GM21390 (cell line): ENCODE measurements around the gene GPRC5C.
"Not testable (repeated sequence)": the region's sequence is repeated elsewhere in the genome, so short reads cannot be mapped to it uniquely, and the experiment has no call there.

Source experiments
- ATAC-seq: cut with Tn5 transposase; IDR thresholded peaks from one replicate; pipeline ENCODE4 v1.9.1; 2021; ENCODE audit not compliant: unreplicated experiment

GPRC5C gene

DNA sequence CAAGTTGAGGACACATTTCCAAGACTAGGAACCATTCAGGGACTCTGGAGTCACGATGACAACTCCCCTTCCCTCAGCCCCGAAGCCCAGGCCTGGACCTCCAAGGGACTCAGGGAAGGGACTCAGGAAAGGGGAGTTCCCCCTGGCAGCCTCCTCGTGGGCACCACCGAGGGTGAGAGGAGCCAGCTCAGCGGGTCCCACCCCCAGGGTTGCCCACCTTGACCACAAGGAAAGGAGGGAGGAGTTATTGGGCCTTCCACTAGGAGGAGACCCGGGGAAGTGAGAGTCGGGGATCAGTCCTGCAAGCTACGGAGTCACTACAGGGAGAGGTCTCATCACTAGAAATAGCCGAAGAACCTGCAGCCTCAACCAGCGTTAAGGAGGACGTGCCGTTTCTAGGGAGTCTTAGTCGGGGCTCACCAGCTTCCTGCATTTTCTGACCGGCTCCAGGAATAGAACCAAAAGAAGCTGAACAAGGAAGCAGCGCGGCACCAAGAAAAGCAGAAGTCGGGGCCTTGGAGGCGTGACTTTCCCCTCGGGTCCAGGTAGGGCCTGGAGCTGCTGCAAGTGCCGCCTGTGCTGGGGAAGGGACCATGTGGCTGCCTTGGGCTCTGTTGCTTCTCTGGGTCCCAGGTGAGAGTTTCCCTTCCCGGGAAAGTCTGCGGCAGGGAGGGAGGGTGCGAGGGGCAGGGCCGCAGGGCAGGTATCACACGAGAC is 34.4 kb downstream of the GPRC5C start, which contains the start of gene CD300A:
Gene CD300A, plus strand, starts transcription at position 524 of the 717 bp plus-strand sequence. Its CDS starts 70 bp downstream, at position 594.
- no peak for ATAC-seq

DNA sequence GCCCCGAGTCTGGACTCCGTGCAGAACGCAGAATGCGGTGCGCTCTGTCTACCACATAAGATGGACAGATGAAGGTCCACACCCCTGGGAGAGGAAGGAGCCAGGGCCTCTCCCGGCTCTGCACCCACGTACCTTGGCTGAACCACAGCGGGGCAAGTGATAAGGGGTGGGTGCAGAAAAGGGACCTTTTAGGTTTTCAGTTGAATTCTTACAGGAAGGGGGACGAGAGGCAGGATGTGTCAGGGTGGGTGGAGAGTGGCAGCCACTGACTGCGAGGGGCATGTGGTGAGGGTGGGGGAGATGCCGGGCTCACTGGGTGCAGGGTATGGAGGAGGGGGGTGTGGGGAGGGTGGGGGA is 34.9 kb downstream of the GPRC5C start:
- ATAC-seq: no peak

DNA sequence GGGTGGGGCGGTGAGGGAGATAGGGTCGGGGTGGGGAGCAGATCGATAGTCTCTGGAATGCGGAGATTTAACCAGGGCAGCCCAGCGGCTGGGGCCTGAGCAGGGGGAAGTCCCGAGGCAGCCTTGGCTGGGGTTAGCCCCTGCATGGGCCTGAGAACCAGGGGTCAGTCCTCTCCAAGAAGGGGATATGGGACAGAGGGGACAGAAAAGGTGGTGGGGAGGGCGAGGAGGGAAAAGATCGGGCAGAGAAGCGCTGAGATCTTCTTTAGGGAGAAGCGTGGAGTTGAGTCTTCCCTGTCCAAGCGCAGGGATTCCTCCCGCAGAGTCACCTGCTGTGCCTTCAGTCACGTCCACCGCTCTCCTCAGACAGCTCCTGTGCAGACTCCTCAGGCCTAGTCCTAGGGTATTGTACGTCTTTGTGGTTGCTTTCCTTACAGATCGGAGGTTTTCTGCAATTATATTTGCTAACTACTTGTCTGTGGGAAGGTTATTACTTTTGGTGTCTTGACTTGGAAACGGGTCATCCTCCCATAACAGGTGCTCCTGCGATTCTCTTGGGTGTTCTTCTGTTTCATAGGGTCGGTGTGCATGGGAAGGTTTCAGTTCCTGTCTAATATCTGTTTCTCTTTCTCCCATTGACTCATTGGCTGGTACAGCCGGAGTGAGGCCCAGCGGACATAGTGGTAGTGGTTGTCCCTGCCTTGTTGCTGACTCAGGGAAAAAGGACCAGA is 35.5 kb downstream of the GPRC5C start:
- peak; percentile 59 for ATAC-seq

DNA sequence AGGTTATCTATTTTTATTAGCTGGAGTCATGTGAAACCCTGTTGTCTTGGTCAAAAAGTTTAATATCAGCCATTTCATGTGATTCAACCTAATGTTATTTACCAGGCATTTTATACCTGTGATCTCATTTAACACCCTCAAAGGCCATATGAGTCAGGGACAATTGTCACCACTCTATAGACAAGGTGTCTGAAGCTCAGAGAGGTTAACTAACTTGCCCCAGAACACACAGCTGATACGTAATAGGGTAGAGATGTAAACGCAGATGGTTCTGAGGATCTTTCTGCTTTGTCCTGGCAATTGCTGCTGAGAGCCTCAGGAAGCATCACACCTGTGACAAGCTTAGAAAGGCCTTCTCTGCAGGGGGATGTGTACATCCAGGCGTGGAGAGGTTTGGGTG is 39.5 kb downstream of the GPRC5C start:
- no peak for ATAC-seq

DNA sequence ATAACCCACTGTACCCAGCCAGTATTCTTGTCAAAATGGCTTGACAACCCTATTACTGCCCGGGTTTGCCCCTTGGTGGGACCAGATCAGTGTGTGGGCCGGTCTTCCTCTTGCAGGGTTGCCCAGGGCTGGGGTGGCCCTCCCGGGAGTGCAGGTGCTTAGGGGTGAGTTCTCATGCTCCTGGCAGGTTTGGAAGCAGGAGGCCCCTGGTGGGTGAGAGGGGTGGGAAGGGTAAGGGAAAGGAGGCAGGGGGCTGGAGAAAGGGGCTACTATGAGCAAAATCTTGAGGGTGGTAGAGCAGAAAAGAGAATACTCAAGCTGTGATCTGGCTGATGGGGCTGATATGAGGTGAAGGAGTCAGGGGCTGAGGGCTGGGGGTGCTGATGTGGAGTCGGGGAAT is 41.0 kb downstream of the GPRC5C start:
- no peak for ATAC-seq

DNA sequence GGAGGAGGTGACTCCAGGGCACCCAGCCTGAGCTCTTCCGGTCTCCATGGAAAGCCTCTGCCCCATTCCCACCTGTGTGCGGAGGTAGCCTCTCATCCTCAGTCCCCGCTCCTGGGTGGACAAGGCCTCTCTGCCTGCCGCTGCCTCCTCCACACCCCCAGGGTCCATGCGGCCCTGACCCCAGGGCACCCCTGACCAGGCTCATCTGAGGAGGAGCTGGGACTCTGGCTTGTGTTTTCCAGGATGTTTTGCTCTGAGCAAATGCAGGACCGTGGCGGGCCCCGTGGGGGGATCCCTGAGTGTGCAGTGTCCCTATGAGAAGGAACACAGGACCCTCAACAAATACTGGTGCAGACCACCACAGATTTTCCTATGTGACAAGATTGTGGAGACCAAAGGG is 41.4 kb downstream of the GPRC5C start:
- ATAC-seq: no peak

DNA sequence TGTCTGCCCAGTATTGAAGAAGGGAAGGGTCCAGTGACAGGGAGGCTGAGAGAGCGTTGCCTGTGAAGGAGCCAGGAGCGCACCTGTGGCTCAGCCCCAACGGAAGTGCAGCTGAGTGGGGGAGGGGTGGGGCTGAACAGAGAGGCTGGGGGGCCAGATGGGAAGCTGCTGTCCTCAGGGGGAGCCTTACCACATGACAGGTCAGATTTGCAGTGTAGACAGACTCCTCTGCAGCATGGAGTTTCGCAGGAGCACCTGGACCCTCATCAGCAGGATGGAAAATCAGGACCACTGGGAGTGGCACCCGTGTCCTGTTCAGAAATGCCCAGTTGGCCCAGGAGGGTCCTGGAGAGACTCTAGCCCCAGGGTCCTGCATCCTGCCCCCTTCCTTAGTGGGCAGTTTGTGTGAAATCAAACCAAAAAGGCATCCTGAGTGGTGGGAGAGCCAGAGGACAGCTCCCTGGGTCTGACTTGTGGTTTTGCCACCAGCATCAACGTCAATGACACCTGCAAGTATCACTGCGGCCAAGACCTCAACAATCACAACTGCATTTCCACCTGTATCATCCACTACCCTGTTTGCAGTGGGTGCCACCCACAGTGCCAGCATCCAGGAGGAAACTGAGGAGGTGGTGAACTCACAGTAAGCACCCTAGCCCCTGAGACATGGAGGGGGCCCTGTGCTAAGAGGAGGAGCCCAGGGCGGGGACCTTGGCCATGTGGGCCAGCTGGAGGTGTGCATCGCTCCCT is 42.3 kb downstream of the GPRC5C start:
- ATAC-seq: no peak

DNA sequence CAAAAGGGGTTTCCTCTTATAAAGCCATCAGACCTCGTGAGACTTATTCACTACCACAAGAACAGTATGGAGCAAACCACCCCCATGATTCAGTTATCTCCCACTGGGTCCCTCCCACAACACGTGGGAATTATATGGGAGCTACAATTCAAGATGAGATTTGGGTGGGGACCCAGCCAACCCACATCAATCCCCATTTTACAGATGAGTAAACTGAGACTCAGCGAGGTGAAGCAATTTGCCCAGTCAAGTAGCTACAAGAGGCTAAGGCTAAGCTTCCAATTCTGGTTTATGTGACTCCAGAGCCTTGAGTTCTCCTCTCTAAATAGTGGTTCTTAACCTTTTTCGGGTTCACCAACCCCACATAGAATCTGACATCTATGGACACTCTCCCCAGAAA is 43.3 kb downstream of the GPRC5C start:
- ATAC-seq: no peak

DNA sequence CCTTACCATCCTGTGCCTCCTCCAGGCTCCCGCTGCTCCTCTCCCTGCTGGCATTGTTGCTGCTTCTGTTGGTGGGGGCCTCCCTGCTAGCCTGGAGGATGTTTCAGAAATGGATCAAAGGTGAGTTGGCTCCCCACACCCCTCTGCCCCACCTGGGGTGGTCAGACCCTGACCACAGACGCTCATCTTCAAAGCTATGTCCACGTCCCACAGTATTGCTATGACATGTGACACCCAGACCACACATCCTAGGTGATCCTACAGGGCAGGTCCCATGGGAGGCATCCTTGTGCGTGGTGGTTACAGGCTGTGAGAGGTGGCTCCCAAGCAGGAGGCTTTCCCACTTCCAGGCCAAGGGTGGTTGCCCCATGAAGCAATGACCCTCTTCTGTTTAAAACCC is 45.5 kb downstream of the GPRC5C start:
- ATAC-seq: no peak

DNA sequence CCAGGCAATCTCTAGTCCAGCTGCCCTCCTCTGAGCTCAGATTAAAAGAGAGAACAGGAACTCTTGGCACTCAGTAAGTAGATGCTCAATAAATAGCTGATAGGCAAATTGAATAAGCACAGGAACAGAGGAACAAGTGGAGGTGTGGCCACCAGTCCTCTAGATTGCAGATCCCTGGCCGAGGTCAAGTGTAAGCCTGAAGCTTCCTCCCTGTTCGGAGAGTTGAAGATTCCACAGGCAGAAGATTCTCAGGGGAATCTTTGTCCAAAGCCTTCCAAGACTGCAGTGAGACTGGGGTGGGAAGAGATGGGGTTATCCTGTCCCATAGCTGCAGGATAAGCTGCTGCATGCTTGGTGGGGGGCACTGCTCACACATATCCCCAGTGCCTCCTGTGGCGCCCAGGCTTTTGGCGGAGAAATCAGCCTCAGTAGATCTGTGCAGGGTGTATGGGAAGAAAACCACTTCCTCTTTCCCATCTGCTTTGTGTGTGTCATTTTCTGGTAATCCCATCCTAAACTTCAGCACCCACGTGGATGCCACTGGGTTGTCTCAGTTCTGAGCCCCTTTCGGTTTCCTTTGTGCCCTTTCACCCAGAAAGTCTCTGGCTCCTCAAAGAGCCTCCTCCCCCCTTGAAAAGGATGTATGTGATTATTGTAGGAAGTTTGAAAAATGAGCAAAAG is 46.7 kb downstream of the GPRC5C start:
- no peak for ATAC-seq

DNA sequence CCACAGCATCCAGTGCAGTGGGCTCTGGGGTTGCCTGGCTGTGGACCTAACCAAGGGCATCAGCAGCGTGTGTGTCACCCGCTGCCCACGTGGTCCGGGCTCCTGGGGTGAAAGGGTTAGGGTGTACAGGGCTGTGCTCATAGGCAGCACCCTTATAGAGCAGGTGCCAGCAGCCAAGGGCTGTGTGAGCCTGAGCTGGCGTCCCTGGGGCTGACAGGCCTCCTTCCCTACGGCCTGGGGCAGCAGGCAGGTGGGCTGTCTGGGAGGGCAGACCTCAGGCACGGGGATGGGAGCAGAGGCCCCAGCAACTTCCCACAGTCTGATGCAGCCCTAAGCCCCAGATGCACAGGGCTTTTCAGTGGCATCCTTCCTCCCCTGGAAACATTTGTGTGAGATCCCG is 48.4 kb downstream of the GPRC5C start:
- no peak for ATAC-seq

DNA sequence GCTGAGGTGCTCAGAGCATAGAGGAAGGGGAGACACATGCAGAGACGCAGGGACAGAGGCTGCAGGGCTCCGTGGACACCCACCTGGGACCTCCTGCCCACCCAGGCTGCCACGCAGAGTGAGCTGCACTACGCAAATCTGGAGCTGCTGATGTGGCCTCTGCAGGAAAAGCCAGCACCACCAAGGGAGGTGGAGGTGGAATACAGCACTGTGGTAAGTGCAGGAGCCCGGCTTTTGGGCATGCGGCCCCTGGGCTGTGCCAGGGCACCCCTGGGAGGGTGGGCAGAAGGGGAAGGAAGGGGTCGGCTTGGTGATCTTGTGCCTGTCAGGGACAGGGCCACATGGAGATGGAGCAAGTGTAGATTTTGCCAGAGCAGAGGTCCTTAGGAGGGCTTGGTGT is 49.7 kb downstream of the GPRC5C start:
- ATAC-seq: no peak

DNA sequence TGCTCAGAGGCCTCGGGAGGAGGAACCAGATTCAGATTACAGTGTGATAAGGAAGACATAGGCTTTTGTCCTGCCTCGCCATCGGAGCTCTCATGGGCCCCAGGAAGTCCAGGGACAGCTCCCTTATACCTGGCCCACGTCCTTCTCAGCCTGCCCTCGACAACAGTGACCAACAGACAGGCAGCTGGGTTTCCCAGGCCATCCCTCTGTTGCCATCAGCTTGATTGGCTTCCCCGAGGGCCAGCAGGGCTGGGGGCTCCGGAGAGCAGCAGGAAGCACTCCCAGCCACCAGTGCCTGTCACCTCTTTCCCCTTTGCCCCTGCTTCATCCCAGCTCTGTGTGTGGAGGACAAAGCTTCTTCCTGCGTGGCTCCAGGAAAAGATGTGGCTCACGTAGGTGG is 52.2 kb downstream of the GPRC5C start:
- no peak for ATAC-seq

DNA sequence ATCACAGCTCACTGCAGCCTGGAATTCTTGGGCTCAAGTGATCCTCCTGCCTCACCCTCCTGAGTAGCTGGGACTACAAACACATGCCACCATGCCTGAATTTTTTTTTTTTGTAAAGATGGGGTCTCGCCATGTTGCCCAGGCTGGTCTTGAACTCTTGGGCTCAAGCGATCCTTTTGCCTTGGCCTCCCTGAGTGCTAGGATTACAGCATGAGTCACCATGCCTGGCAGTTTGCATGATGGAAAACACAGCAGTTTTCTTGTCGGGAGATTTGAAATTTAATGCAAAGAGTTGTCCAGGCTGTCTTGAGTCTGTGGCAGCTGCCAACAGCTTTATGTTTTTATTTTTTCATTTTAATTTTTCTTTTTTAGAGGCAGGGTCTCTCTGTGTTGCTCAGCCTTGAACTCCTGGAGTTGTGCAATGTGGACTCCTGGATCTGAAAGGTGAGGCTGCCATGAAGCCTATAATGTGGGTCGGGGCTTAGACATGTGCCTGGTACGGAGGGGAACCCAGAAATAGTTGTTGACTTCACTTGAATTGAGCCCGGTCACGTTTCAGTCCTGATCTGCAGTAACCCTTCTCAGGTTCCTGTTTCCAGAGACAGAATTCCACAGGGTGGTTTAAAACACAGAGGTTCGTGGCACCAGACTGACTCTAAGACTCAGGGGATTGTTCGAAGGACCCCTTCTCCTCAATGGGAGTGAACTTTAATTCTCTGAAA is 53.3 kb downstream of the GPRC5C start:
- no peak for ATAC-seq

DNA sequence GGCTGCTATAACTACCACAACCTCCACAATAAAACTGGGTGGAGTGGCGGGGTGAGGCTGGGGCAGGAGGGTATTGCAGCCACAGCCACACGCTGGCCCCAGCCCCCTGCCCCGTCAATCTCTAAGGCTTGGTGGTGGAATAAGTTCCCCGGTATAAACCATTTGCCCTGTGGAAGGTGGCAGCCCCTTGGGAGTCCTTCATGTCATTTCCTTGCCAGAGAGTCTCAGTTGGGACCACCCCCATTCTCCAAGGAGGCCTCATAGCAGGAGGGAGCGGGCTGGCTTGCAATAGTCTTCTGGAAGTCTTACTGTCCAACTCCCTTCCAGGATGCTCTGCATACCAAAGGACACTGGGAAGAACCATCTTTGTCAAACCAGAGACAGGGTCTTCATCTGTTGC is 54.0 kb downstream of the GPRC5C start:
- no peak for ATAC-seq

DNA sequence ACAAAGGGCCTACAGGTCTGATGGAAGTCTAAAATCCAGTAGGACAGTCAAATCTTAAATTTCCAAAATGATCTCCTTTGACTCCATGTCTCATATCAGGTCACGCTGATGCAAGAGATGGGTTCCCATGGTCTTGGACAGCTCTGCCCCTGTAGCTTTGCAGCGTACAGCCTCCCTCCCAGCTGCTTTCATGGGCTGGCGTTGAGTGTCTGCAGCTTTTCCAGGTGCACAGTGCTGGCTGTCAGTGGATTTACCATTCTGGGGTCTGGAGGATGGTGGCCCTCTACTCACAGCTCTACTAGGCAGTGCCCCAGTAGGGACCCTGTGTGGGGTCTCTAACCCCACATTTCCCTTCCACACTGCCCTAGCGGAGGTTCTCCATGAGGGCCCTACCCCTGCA is 56.4 kb downstream of the GPRC5C start:
- not testable (repeated sequence) for ATAC-seq

DNA sequence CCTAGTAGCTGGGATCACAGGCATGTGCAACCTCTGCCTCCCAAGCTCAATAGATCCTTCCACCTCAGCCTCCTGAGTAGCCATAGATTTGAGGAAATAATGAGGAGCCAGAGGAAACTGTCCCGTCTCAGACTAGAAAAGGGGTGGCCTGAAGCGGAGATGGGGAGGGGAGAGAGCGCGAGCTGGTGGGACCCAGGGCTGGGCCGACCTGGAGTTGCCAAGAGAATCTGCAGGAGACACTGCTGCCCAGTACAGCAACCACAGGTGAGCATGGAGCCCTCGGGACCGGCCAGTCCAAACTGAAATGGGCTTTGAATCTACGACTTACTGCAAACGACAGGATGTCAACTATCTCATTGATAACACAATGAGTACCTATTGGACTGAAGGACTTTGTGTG is 58.8 kb downstream of the GPRC5C start:
- no peak for ATAC-seq

DNA sequence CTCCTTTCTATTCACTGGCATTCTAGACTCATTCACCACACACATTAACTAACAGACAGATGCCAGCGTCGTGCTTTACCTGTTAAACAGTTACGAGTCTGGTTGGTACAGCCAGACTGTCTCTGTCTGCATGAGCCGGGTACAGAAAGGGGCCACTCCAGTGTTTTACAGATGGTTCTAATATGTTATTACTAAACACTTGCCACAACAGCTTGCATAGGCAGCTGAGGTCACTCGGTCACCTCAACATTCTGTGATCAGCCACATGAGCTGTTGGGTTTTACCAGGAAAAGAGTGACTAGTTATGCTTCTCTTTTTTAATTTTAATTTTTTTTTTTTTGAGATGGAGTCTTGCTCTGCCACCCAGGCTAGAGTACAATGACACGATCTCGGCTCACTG is 59.7 kb downstream of the GPRC5C start:
- no peak for ATAC-seq

DNA sequence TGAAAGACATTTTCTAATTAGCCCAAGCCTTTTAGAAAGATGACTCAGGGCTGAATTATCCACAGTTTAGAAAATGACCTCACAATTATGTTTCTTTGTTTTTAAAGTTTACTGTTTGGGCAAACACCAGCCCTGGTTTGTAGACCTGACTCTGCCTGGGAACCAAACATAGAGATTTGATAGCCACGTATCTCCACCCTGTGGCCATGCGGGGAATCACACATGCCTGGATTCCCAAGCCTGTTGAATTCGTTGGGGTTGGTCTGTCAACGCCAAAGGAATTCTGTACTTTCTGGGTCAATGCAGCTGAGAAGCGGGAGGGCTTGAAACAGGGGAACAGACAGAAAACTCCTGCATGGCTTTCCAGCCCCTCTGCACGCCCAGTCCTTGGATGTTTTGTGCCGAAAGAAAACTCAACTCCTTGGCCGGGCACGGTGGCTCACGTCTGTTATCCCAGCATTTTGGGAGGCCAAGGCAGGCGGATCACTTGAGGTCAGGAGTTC is 61.5 kb downstream of the GPRC5C start:
- ATAC-seq: no peak
